HL-60 (cell line): ENCODE results near the gene SLC25A6.

Source experiments
- DNase-seq, 2 experiments: peaks; one replicate each; pipeline ENCODE4 v3.0.0-alpha.2; 2010 to 2020; ENCODE audit warnings: low read depth in 1 of 2, low spot score in 1 of 2
- H3K27ac ChIP-seq: fragments of 250-450 bp; sonication (Bioruptor Pico); replicated peaks from 2 replicates; pipeline ENCODE4 v1.5.1; 2020; ENCODE audit warnings: mild to moderate bottlenecking, moderate library complexity
- H3K27me3 ChIP-seq: fragments of 250-450 bp; sonication (Bioruptor Pico); 2 replicates; pipeline ENCODE4 v1.5.1; 2021; ENCODE audit warnings: mild to moderate bottlenecking, moderate library complexity; ENCODE audit not compliant: insufficient read depth, poor library complexity, severe bottlenecking
- H3K4me3 ChIP-seq: replicated peaks from 2 replicates; pipeline ENCODE4 v1.5.1; 2011; ENCODE audit warnings: mild to moderate bottlenecking, control low read depth, low read length; ENCODE audit not compliant: insufficient read depth
- GABPA ChIP-seq: IDR thresholded peaks from 2 replicates; pipeline ENCODE4 v1.6.1; 2012; ENCODE audit warnings: low read depth
- POLR2AphosphoS5 ChIP-seq: IDR thresholded peaks from 2 replicates; pipeline ENCODE4 v1.6.1; 2012; ENCODE audit warnings: low read depth
- SPI1 ChIP-seq: IDR thresholded peaks from 2 replicates; pipeline ENCODE4 v1.6.1; 2012; ENCODE audit warnings: low read depth, mild to moderate bottlenecking, borderline replicate concordance
- TF ChIP-seq, protein P1 (sequence below): IDR thresholded peaks from one replicate; pipeline ENCODE4 v1.5.1; 2011; ENCODE audit warnings: low read length, control low read depth, inconsistent platforms; ENCODE audit not compliant: insufficient read depth
- TF ChIP-seq, protein P2 (sequence below): IDR thresholded peaks from 2 replicates; pipeline ENCODE4 v1.6.1; 2012; ENCODE audit warnings: low read depth; ENCODE audit not compliant: insufficient replicate concordance

Gene SLC25A6

DNA sequence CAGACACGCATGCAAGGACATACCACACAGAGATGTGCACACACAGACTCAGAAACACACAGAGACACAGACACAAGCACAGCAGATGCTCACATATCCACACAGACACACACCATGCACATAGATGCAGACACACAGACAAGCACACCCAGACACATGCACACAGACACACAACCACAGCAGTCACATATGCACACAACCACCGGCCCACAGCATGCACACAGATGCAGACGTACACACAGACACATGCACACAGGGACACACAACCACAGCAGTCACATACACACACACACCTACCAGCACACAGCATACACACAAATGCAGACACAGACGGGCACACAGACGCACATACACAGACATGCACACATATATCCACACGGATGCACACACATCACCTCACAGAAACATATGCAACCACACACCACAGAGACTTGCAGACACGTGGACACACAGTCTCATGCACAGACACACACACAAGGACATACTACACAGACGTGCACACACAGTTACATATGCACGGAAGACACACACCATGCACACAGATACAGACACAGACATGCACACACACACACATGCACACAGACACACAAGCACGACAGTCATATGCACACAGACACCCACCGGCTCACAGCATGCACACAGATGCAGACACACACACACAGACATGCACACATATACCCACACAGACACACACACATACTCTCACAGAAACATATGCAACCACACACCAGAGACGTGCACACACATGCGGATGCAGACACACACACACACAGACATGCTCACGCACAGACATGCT, 25.2 kb upstream of the SLC25A6 start:
- H3K27ac ChIP-seq: no peak overlapping the region
- no peak overlapping the region for H3K4me3 ChIP-seq
- DNase-seq: no peak
- TF ChIP-seq POLR2AphosphoS5 (0 out of 2 replicates have a peak, but pooled peaks have one; percentile 28), SPI1 (no peak)
- no peaks in the 10 kb centered on the region for H3K27me3 ChIP-seq

DNA sequence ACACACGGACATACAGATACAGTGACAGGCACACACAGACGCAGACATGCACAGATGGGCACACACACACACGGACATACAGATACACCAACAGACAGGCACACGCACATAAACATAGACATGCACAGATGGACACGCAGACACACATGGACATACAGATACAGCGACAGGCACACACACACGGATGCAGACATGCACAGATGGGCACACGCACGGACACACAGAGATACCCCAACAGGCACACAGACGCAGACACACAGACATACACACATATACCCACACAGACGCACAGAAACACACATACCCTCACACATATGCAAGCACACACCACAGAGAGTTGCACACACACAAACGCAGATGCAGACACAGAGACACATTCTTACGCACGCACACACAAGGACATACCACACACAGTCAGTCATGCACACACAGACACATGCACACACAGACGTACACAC, 24.4 kb upstream of the SLC25A6 start:
- Histone ChIP-seq H3K27me3 (no peaks in the 10 kb centered on the region), H3K27ac (no peak overlapping the region), H3K4me3 (no peak overlapping the region)
- TF ChIP-seq, protein P1, sequence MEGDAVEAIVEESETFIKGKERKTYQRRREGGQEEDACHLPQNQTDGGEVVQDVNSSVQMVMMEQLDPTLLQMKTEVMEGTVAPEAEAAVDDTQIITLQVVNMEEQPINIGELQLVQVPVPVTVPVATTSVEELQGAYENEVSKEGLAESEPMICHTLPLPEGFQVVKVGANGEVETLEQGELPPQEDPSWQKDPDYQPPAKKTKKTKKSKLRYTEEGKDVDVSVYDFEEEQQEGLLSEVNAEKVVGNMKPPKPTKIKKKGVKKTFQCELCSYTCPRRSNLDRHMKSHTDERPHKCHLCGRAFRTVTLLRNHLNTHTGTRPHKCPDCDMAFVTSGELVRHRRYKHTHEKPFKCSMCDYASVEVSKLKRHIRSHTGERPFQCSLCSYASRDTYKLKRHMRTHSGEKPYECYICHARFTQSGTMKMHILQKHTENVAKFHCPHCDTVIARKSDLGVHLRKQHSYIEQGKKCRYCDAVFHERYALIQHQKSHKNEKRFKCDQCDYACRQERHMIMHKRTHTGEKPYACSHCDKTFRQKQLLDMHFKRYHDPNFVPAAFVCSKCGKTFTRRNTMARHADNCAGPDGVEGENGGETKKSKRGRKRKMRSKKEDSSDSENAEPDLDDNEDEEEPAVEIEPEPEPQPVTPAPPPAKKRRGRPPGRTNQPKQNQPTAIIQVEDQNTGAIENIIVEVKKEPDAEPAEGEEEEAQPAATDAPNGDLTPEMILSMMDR: no peak
- TF ChIP-seq POLR2AphosphoS5 (no peak), GABPA (no peak), SPI1 (no peak)
- TF ChIP-seq, protein P2, sequence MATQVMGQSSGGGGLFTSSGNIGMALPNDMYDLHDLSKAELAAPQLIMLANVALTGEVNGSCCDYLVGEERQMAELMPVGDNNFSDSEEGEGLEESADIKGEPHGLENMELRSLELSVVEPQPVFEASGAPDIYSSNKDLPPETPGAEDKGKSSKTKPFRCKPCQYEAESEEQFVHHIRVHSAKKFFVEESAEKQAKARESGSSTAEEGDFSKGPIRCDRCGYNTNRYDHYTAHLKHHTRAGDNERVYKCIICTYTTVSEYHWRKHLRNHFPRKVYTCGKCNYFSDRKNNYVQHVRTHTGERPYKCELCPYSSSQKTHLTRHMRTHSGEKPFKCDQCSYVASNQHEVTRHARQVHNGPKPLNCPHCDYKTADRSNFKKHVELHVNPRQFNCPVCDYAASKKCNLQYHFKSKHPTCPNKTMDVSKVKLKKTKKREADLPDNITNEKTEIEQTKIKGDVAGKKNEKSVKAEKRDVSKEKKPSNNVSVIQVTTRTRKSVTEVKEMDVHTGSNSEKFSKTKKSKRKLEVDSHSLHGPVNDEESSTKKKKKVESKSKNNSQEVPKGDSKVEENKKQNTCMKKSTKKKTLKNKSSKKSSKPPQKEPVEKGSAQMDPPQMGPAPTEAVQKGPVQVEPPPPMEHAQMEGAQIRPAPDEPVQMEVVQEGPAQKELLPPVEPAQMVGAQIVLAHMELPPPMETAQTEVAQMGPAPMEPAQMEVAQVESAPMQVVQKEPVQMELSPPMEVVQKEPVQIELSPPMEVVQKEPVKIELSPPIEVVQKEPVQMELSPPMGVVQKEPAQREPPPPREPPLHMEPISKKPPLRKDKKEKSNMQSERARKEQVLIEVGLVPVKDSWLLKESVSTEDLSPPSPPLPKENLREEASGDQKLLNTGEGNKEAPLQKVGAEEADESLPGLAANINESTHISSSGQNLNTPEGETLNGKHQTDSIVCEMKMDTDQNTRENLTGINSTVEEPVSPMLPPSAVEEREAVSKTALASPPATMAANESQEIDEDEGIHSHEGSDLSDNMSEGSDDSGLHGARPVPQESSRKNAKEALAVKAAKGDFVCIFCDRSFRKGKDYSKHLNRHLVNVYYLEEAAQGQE: no peak
- no peak for DNase-seq

DNA sequence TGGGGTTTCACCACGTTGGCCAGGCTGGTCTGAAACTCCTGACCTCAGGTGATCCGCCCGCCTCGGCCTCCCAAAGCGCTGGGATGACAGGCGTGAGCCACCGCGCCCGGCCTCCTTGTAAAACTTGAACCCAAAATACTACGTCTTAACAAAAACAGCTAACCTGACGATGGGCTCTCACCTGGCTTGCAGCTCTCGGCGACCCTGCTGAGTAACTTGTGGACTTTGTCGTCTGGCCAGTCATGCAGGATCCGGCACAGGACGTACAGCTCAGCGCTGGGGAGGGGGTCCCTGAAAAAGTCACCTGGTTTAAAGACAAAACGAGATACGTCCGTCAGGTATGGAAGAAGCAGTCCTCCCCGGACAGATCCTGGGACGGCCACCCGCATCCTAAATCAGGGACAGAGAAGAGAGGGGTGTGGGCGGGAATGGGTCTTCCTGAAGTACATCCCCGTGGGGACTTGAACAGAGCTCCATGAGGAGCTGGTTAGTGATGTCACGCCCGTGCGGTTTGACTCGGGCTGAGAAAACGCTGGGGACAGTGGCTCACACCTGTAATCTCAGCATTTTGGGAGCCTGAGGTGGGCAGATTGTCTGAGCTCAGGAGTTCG, 20.7 kb upstream of the SLC25A6 start:
- TF ChIP-seq SPI1 (no peak), POLR2AphosphoS5 (no peak), GABPA (no peak)
- TF ChIP-seq, protein P2: no peak
- TF ChIP-seq, protein P1: no peak
- H3K27me3 ChIP-seq: no peaks in the 10 kb centered on the region
- H3K4me3 ChIP-seq: no peak overlapping the region
- no peak for DNase-seq
- no peak overlapping the region for H3K27ac ChIP-seq

DNA sequence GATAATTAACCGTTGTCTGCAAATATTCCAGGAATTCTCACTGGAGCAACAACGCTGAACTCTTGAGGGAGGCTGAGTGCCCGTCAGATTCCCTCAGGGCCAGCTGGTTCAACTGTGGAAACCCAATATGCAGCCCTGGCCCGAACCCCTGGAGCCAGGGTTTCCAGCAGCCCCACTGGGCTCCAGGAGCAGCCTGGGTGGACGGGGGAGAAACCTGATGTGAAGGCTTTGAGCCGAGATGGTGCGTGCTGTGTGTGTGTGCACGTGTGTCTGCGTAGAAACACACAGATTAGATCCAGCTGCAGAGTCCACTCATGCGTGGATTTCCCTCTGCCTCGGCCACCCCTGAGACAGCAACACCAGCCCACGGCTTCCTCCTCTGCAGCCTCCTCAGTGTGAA, 19.4 kb upstream of the SLC25A6 start:
- Histone ChIP-seq H3K27ac (no peak overlapping the region), H3K27me3 (no peaks in the 10 kb centered on the region), H3K4me3 (no peak overlapping the region)
- TF ChIP-seq, protein P2: no peak
- TF ChIP-seq, protein P1: no peak
- TF ChIP-seq GABPA: no peak
- DNase-seq: no peak
